GM12878 (cell line): ENCODE measurements around the gene DIP2C. TPM values are rescaled to one million over a fixed set of nuclear protein-coding genes. Genes with fewer than 3 reads are reported as not detected.

Source experiments
- ATAC-seq: fragments of 200-7000 bp; cut with Tn5 transposase; 3 replicates; pipeline ENCODE4 v1.9.1; 2020; ENCODE audit warnings: mild to moderate bottlenecking, moderate library complexity
- BruUV-seq: library from RNA; stranded (reverse); fragments of 400-500 nt; replicated peaks from 2 replicates; lab custom pipeline; 2021; lab: Mats Ljungman, UMichigan
- CTCF ChIA-PET: fragments of 300-600 bp; sonication (Branson Sonifier 250); formaldehyde crosslinking; extraction: SDS; loops from one replicate; lab custom pipeline; 2021; ENCODE audit warnings: inconsistent platforms; lab: Yijun Ruan, JAX
- POLR2A ChIA-PET: fragments of 350-600 bp; formaldehyde crosslinking; extraction: SDS; loops from one replicate; lab custom pipeline; 2021; ENCODE audit warnings: inconsistent platforms; lab: Charles Lee
- RAD21 ChIA-PET: fragments of 300-600 bp; sonication (Branson Sonifier 250); formaldehyde crosslinking; loops from one replicate; lab custom pipeline; 2023; ENCODE audit warnings: antibody characterized with exemption; ENCODE audit not compliant: unreplicated experiment; lab: Charles Lee
- SMC1A ChIA-PET: fragments of 300-600 bp; sonication (Branson Sonifier 250); formaldehyde crosslinking; loops from one replicate; lab custom pipeline; 2023; ENCODE audit not compliant: unreplicated experiment, uncharacterized antibody; lab: Charles Lee
- DNase-seq: peaks from one replicate; pipeline ENCODE4 v3.0.0-alpha.2; 2011; ENCODE audit warnings: low read depth, low spot score
- FAIRE-seq: peaks from 3 replicates; lab custom pipeline; 2011; peaks lifted over from hg19 to GRCh38; lab: Jason Lieb, UNC
- H2AFZ ChIP-seq: 2 replicates; pipeline ENCODE4 v1.6.0; 2011; ENCODE audit warnings: low read depth, low read length, control low read depth; ENCODE audit not compliant: control insufficient read depth
- H3K27ac ChIP-seq: 2 replicates; pipeline ENCODE4 v1.5.1; 2011; ENCODE audit warnings: control low read depth; ENCODE audit not compliant: control insufficient read depth, insufficient read depth
- H3K27me3 ChIP-seq, 2 experiments: replicated peaks in 1 of 2; 2 replicates each; pipeline versions ENCODE4 v1.6.0 to v1.6.1; 2011; ENCODE audit warnings: low read length in 1 of 2; ENCODE audit not compliant: control insufficient read depth in 2 of 2, insufficient read depth in 2 of 2
- H3K36me3 ChIP-seq, 2 experiments: 2 replicates each; pipeline ENCODE4 v1.5.1; 2011; ENCODE audit warnings: low read length in 1 of 2; ENCODE audit not compliant: control insufficient read depth in 2 of 2, insufficient read depth in 2 of 2
- H3K4me1 ChIP-seq: 2 replicates; pipeline ENCODE4 v1.6.1; 2011; ENCODE audit warnings: mild to moderate bottlenecking, low read length, moderate library complexity, mixed read lengths; ENCODE audit not compliant: control insufficient read depth, insufficient read depth
- H3K4me2 ChIP-seq: 2 replicates; pipeline ENCODE4 v1.6.0; 2011; ENCODE audit warnings: control low read depth; ENCODE audit not compliant: control insufficient read depth, insufficient read depth
- H3K4me3 ChIP-seq: fragments of 200-600 bp; sonication (generic); 2 replicates; pipeline ENCODE4 v1.5.1; 2016
- H3K79me2 ChIP-seq: 2 replicates; pipeline ENCODE4 v1.6.0; 2011; ENCODE audit warnings: low read length; ENCODE audit not compliant: control insufficient read depth, insufficient read depth
- H3K9ac ChIP-seq: 2 replicates; pipeline ENCODE4 v1.8.0; 2011; ENCODE audit warnings: low read length, control low read depth, mixed read lengths; ENCODE audit not compliant: control insufficient read depth, insufficient read depth
- H3K9me3 ChIP-seq: replicated peaks from 3 replicates; pipeline ENCODE4 v1.5.1; 2011; ENCODE audit warnings: mild to moderate bottlenecking, low read length; ENCODE audit not compliant: control insufficient read depth, insufficient read depth
- H4K20me1 ChIP-seq: 2 replicates; pipeline ENCODE4 v1.6.0; 2011; ENCODE audit not compliant: control insufficient read depth, insufficient read depth
- HDGF ChIP-seq: fragments of 450-650 bp; IDR thresholded peaks from 2 replicates; pipeline ENCODE4 v1.6.1; 2016; ENCODE audit warnings: antibody characterized with exemption
- IRF4 ChIP-seq: IDR thresholded peaks from 2 replicates; pipeline ENCODE4 v1.6.1; 2011; ENCODE audit warnings: low read depth, low read length
- MEF2B ChIP-seq: fragments of 450-650 bp; IDR thresholded peaks from 2 replicates; pipeline ENCODE4 v1.6.1; 2018; ENCODE audit warnings: mild to moderate bottlenecking, moderate library complexity; ENCODE audit not compliant: partially characterized antibody, poor library complexity, severe bottlenecking
- NFYA ChIP-seq: IDR thresholded peaks from 2 replicates; pipeline ENCODE4 v1.6.1; 2011; ENCODE audit warnings: low read depth, mild to moderate bottlenecking, low read length, improper control_type of control experiment, borderline replicate concordance
- RB1 ChIP-seq: fragments of 450-650 bp; formaldehyde crosslinking; IDR thresholded peaks from 2 replicates; pipeline ENCODE4 v1.6.1; 2017; ENCODE audit warnings: mild to moderate bottlenecking, borderline replicate concordance
- SMAD1 ChIP-seq: fragments of 450-650 bp; IDR thresholded peaks from 2 replicates; pipeline ENCODE4 v1.6.1; 2018; ENCODE audit warnings: mild to moderate bottlenecking, low read depth; ENCODE audit not compliant: partially characterized antibody
- SMAD5 ChIP-seq: IDR thresholded peaks from 2 replicates; pipeline ENCODE4 v1.6.1; 2016; ENCODE audit warnings: antibody characterized with exemption, low read depth
- SUZ12 ChIP-seq: fragments of 200-600 bp; sonication (generic); IDR thresholded peaks from one replicate; pipeline ENCODE4 v1.6.1; 2018; ENCODE audit warnings: antibody characterized with exemption, mild to moderate bottlenecking; ENCODE audit not compliant: unreplicated experiment
- WGBS: methylation state at CpG from one replicate; pipeline ENCODE4 v1.1.6; 2016; ENCODE audit warnings: low lambda C conversion rate; ENCODE audit not compliant: insufficient replicate concordance, insufficient coverage; ENCODE audit errors: missing lambda C conversion rate; 5-methylcytosine and 5-hydroxymethylcytosine counted together
- in situ Hi-C: fragments of 300-500 bp; cut with MboI; formaldehyde crosslinking; loops from 9 replicates; pipeline ENCODE4 v1.14.3; 2018; ENCODE audit warnings: mixed read lengths
- intact Hi-C: fragments of 100-400 bp; cut with micrococcal nuclease; formaldehyde crosslinking; loops from one replicate; pipeline ENCODE4 v1.14.2; 2022; ENCODE audit not compliant: unreplicated experiment
- polyA plus RNA-seq, 11 experiments: library from polyadenylated mRNA; depleted of rRNA in 4 of 11; unstranded in 6 of 11; stranded (reverse) in 5 of 11; fragments of >200 nt; fragmentation: Nextera tagmentation in 4 of 11; fragmentation: Illumina TruSeq in 1 of 11; extraction: Ambion mirVana in 4 of 11; extraction: Trizol in 1 of 11; gene quantifications; 1 replicate in 1 of 11; 2 replicates in 10 of 11; pipeline versions ENCODE4 v1.2.1 to v1.2.3, GENCODE V29; 2011 to 2016; ENCODE audit warnings: inconsistent platforms in 2 of 11, missing spikeins in 2 of 11, low read depth in 1 of 11
- total RNA-seq, 4 experiments: library from RNA; depleted of rRNA in 3 of 4; stranded (reverse); fragments of >200 nt in 3 of 4; fragmentation: Illumina TruSeq in 1 of 4; extraction: Trizol in 1 of 4; gene quantifications; 2 replicates each; pipeline versions ENCODE4 v1.2.1 to v1.2.3, GENCODE V29; 2013 to 2021
- TF ChIP-seq, protein P1 (sequence below): fragments of 450-650 bp; IDR thresholded peaks from 2 replicates; pipeline ENCODE4 v1.6.1; 2017; ENCODE audit warnings: mild to moderate bottlenecking, low read depth, inconsistent platforms; ENCODE audit not compliant: poor library complexity, severe bottlenecking
- TF ChIP-seq, protein P2 (sequence below): fragments of 450-650 bp; formaldehyde crosslinking; IDR thresholded peaks from 2 replicates; pipeline ENCODE4 v1.4.0; 2022; ENCODE audit warnings: mild to moderate bottlenecking, moderate library complexity

The DIP2C gene
- total and polyA plus RNA-seq, 10 of the 15 experiments (the other 5 are each of a cell fraction or from before 2014, with no cell fraction given), result 0.01 to 0.10 (median 0.06) TPM

DNA sequence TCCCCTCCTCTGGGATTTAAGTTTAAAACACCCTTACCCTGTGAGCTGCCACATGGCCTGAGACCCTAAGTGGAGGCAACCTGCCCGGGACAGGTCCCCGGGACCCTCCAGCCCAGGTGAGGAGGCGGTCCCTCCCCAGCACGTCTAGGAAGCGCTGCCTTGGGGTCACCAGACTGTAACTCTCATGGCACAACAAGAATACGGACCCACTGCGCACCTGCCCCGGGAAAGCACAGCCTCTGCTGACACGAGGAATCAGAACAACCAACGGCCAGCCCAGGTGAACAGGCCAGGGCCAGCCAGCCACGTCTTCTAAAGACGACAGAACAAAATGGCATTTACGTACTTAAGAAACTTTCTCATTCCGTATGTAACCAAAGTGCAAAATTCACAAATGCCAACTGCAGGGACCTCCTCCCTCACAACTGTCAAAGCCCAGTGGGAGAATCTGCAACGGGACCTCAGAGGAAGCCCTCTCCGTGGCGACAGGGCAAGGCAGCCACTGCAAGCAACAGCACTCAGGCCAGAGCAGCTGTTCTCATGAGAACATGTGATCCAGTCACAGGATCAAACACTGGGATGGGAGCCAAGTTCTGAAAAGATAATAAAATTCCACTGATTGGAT lies 208.4 kb downstream of the DIP2C start:
- BruUV-seq, result no TSS peak
- in situ Hi-C loops, result no loop called here
- DNase-seq (no peak), ATAC-seq (no peak), FAIRE-seq (no peak)
- Histone ChIP-seq H3K9me3 (no peaks in the 10 kb centered on the region), H3K79me2 (no peaks in the 10 kb centered on the region), H3K9ac (no peak overlapping the region), H3K27ac (no peak overlapping the region), H3K4me2 (no peak overlapping the region), H2AFZ (no peak overlapping the region), H4K20me1 (no peaks in the 10 kb centered on the region), H3K36me3 (no peaks in the 10 kb centered on the region), H3K4me3 (no peak overlapping the region), H3K4me1 (no peaks in the 10 kb centered on the region), H3K27me3 (no peaks in the 10 kb centered on the region)
- TF ChIP-seq MEF2B (no peak), SMAD1 (no peak), RB1 (no peak), SUZ12 (no peak), NFYA (no peak), SMAD5 (no peak), HDGF (no peak), IRF4 (no peak)
- TF ChIP-seq, protein P1, sequence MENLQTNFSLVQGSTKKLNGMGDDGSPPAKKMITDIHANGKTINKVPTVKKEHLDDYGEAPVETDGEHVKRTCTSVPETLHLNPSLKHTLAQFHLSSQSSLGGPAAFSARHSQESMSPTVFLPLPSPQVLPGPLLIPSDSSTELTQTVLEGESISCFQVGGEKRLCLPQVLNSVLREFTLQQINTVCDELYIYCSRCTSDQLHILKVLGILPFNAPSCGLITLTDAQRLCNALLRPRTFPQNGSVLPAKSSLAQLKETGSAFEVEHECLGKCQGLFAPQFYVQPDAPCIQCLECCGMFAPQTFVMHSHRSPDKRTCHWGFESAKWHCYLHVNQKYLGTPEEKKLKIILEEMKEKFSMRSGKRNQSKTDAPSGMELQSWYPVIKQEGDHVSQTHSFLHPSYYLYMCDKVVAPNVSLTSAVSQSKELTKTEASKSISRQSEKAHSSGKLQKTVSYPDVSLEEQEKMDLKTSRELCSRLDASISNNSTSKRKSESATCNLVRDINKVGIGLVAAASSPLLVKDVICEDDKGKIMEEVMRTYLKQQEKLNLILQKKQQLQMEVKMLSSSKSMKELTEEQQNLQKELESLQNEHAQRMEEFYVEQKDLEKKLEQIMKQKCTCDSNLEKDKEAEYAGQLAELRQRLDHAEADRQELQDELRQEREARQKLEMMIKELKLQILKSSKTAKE, result no peak
- TF ChIP-seq, protein P2, sequence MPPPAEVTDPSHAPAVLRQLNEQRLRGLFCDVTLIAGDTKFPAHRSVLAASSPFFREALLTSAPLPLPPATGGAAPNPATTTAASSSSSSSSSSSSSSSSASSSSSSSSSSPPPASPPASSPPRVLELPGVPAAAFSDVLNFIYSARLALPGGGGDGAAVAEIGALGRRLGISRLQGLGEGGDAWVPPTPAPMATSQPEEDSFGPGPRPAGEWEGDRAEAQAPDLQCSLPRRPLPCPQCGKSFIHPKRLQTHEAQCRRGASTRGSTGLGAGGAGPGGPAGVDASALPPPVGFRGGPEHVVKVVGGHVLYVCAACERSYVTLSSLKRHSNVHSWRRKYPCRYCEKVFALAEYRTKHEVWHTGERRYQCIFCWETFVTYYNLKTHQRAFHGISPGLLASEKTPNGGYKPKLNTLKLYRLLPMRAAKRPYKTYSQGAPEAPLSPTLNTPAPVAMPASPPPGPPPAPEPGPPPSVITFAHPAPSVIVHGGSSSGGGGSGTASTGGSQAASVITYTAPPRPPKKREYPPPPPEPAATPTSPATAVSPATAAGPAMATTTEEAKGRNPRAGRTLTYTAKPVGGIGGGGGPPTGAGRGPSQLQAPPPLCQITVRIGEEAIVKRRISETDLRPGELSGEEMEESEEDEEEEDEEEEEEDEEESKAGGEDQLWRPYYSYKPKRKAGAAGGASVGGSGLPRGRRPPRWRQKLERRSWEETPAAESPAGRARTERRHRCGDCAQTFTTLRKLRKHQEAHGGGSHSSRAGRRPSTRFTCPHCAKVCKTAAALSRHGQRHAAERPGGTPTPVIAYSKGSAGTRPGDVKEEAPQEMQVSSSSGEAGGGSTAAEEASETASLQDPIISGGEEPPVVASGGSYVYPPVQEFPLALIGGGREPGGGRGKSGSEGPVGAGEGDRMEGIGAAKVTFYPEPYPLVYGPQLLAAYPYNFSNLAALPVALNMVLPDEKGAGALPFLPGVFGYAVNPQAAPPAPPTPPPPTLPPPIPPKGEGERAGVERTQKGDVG (CRISPR knock-in tag), result no peak
- WGBS, result 85% methylated on average over 15 of the region's 17 CpGs
- intact Hi-C loops, result no loop called here
- ChIA-PET RAD21 (no interaction called here), POLR2A (no interaction called here), CTCF (no interaction called here), SMC1A (no interaction called here)
